ENCODE measurements around the gene USE1. TPM values are rescaled to one million over a fixed set of nuclear protein-coding genes. Genes with fewer than 3 reads are reported as not detected.

Gene USE1
- total and polyA plus RNA-seq, 9 of the 15 experiments (the other 6 are each of a cell fraction or from before 2014, with no cell fraction given) = 17.3 to 52.4 (median 34.0) TPM

DNA sequence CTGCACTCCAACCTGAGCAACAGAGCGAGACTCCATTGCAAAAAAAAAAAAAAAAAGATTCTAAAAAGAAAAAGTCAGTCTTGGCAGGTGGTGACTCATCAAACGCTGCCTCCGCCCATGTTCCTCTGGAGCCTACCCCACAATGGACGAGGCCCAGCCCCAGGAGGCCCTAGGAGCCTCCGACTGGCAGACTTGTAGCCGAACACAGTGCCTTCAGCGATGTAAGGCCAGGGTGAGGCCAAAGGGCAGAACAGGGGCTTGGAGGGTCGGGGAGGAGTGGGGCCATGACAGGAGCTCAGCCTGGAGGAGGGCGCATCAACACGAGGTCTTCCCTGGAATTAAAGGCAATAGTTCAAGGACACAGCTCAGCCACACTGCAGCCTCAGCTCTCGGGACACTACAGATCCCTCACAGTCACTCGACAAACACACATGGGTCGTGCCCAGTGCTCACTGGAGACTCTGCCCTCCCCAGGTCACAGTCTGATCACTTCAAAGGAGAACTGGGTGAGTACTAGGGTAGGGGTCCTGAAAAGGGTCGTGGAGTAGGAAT, 5.1 kb downstream of the USE1 start (continued):
- no peak for TF ChIP-seq ZKSCAN8 (CRISPR knock-in tag; IDR thresholded peaks at IDR 0.05)
- TF ChIP-seq, protein P1, sequence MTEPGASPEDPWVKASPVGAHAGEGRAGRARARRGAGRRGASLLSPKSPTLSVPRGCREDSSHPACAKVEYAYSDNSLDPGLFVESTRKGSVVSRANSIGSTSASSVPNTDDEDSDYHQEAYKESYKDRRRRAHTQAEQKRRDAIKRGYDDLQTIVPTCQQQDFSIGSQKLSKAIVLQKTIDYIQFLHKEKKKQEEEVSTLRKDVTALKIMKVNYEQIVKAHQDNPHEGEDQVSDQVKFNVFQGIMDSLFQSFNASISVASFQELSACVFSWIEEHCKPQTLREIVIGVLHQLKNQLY (CRISPR knock-in tag; conservative IDR thresholded peaks at IDR 0.05) = no peak
- TF ChIP-seq, protein P2, sequence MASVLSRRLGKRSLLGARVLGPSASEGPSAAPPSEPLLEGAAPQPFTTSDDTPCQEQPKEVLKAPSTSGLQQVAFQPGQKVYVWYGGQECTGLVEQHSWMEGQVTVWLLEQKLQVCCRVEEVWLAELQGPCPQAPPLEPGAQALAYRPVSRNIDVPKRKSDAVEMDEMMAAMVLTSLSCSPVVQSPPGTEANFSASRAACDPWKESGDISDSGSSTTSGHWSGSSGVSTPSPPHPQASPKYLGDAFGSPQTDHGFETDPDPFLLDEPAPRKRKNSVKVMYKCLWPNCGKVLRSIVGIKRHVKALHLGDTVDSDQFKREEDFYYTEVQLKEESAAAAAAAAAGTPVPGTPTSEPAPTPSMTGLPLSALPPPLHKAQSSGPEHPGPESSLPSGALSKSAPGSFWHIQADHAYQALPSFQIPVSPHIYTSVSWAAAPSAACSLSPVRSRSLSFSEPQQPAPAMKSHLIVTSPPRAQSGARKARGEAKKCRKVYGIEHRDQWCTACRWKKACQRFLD (CRISPR knock-in tag; IDR thresholded peaks at IDR 0.05) = 0 out of 2 replicates have a peak, but pooled peaks have one; percentile 67
- no peak for TF ChIP-seq SMAD3 (CRISPR knock-in tag; conservative IDR thresholded peaks at IDR 0.05)
- TF ChIP-seq TCF7 (IDR thresholded peaks at IDR 0.05; ENCODE audit: borderline replicate concordance) = no peak
- no peak for TF ChIP-seq PURB (CRISPR knock-in tag; IDR thresholded peaks at IDR 0.05; ENCODE audit: low read depth)
- TF ChIP-seq, protein P3, sequence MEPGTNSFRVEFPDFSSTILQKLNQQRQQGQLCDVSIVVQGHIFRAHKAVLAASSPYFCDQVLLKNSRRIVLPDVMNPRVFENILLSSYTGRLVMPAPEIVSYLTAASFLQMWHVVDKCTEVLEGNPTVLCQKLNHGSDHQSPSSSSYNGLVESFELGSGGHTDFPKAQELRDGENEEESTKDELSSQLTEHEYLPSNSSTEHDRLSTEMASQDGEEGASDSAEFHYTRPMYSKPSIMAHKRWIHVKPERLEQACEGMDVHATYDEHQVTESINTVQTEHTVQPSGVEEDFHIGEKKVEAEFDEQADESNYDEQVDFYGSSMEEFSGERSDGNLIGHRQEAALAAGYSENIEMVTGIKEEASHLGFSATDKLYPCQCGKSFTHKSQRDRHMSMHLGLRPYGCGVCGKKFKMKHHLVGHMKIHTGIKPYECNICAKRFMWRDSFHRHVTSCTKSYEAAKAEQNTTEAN (CRISPR knock-in tag; IDR thresholded peaks at IDR 0.05) = no peak
- TF ChIP-seq ZNF384 (IDR thresholded peaks at IDR 0.05; ENCODE audit: low read depth, low read length) = peak; percentile 90
- TF ChIP-seq HNRNPL (IDR thresholded peaks at IDR 0.05; ENCODE audit: low read depth, low read length) = no peak
- TF ChIP-seq SIRT6 (IDR thresholded peaks at IDR 0.05; ENCODE audit: low read depth, low read length) = no peak
- no peak for TF ChIP-seq NCOA4 (IDR thresholded peaks at IDR 0.05; ENCODE audit: partially characterized antibody)
- TF ChIP-seq, protein P4, sequence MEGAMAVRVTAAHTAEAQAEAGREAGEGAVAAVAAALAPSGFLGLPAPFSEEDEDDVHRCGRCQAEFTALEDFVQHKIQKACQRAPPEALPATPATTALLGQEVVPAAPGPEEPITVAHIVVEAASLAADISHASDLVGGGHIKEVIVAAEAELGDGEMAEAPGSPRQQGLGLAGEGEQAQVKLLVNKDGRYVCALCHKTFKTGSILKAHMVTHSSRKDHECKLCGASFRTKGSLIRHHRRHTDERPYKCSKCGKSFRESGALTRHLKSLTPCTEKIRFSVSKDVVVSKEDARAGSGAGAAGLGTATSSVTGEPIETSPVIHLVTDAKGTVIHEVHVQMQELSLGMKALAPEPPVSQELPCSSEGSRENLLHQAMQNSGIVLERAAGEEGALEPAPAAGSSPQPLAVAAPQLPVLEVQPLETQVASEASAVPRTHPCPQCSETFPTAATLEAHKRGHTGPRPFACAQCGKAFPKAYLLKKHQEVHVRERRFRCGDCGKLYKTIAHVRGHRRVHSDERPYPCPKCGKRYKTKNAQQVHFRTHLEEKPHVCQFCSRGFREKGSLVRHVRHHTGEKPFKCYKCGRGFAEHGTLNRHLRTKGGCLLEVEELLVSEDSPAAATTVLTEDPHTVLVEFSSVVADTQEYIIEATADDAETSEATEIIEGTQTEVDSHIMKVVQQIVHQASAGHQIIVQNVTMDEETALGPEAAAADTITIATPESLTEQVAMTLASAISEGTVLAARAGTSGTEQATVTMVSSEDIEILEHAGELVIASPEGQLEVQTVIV (CRISPR knock-in tag; IDR thresholded peaks at IDR 0.05; ENCODE audit: borderline replicate concordance) = no peak
- TF ChIP-seq SETDB1 (IDR thresholded peaks at IDR 0.05; ENCODE audit: low read length) = no peak
- no peak for TF ChIP-seq GATAD2A (IDR thresholded peaks at IDR 0.05)
- TF ChIP-seq COPS2 (conservative IDR thresholded peaks at IDR 0.05) = no peak
- no peak for TF ChIP-seq THRAP3 (IDR thresholded peaks at IDR 0.05; ENCODE audit: borderline replicate concordance)
- TF ChIP-seq, protein P5, sequence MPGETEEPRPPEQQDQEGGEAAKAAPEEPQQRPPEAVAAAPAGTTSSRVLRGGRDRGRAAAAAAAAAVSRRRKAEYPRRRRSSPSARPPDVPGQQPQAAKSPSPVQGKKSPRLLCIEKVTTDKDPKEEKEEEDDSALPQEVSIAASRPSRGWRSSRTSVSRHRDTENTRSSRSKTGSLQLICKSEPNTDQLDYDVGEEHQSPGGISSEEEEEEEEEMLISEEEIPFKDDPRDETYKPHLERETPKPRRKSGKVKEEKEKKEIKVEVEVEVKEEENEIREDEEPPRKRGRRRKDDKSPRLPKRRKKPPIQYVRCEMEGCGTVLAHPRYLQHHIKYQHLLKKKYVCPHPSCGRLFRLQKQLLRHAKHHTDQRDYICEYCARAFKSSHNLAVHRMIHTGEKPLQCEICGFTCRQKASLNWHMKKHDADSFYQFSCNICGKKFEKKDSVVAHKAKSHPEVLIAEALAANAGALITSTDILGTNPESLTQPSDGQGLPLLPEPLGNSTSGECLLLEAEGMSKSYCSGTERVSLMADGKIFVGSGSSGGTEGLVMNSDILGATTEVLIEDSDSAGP (CRISPR knock-in tag; IDR thresholded peaks at IDR 0.05) = no peak
- TF ChIP-seq, protein P6, sequence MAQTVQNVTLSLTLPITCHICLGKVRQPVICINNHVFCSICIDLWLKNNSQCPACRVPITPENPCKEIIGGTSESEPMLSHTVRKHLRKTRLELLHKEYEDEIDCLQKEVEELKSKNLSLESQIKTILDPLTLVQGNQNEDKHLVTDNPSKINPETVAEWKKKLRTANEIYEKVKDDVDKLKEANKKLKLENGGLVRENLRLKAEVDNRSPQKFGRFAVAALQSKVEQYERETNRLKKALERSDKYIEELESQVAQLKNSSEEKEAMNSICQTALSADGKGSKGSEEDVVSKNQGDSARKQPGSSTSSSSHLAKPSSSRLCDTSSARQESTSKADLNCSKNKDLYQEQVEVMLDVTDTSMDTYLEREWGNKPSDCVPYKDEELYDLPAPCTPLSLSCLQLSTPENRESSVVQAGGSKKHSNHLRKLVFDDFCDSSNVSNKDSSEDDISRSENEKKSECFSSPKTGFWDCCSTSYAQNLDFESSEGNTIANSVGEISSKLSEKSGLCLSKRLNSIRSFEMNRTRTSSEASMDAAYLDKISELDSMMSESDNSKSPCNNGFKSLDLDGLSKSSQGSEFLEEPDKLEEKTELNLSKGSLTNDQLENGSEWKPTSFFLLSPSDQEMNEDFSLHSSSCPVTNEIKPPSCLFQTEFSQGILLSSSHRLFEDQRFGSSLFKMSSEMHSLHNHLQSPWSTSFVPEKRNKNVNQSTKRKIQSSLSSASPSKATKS (CRISPR knock-in tag; IDR thresholded peaks at IDR 0.05) = no peak
- TF ChIP-seq TCF7L2 (IDR thresholded peaks at IDR 0.05; ENCODE audit: low read depth, low read length) = no peak

Measured in K562 (cell line).